ENCODE results near the gene RNF10.
"Not testable (repeated sequence)": the region's sequence is repeated elsewhere in the genome, so short reads cannot be mapped to it uniquely, and the experiment has no call there.

RNF10 gene

GRCh38 chr12:120534203-120534702 lies at the start of gene RNF10:
TSS of gene RNF10 (plus strand) at chr12:120534356. CDS start at chr12:120534812, 456 bp downstream.
- DNase-seq, result peak; percentile 90 to 95 (median 93)

GRCh38 chr12:120485961-120486881 lies 47.9 kb upstream of the RNF10 start:
- no peak for DNase-seq

GRCh38 chr12:120487552-120487951 lies 46.6 kb upstream of the RNF10 start:
- not testable (repeated sequence) for DNase-seq

- DNase-seq, result no peak
These were observed 46.0 kb upstream of the RNF10 start for GRCh38 chr12:120488057-120488640.

- DNase-seq, result no peak
These were observed 45.1 kb upstream of the RNF10 start for GRCh38 chr12:120489018-120489417.

GRCh38 chr12:120490325-120490724 lies 43.8 kb upstream of the RNF10 start:
- no peak for DNase-seq

GRCh38 chr12:120490833-120491512 lies 43.2 kb upstream of the RNF10 start:
- no peak for DNase-seq

GRCh38 chr12:120495186-120495730 lies 38.9 kb upstream of the RNF10 start:
- DNase-seq, result no peak

GRCh38 chr12:120495731-120496412 lies 38.3 kb upstream of the RNF10 start, which contains the start of gene DYNLL1:
TSS of gene DYNLL1 (plus strand) at chr12:120496113. CDS start at chr12:120496422, 309 bp downstream.
- peak; percentile 98 to 99 (median 99) for DNase-seq

- peak; percentile 76 to 86 (median 80) for DNase-seq
These were observed 37.5 kb upstream of the RNF10 start for GRCh38 chr12:120496413-120497340.

- no peak for DNase-seq
These were observed 36.5 kb upstream of the RNF10 start for GRCh38 chr12:120497524-120498150.

GRCh38 chr12:120498870-120499515 lies 35.2 kb upstream of the RNF10 start:
- DNase-seq, result no peak

GRCh38 chr12:120500581-120500980 lies 33.6 kb upstream of the RNF10 start:
- DNase-seq, result no peak

GRCh38 chr12:120504587-120504986 lies 29.6 kb upstream of the RNF10 start:
- no peak for DNase-seq

GRCh38 chr12:120508537-120508936 lies 25.6 kb upstream of the RNF10 start:
- no peak for DNase-seq

- no peak for DNase-seq
These were observed 20.2 kb upstream of the RNF10 start for GRCh38 chr12:120514002-120514401.

- DNase-seq, result no peak
These were observed 18.7 kb upstream of the RNF10 start for GRCh38 chr12:120515496-120515895.

- not testable (repeated sequence) for DNase-seq
These were observed 14.8 kb upstream of the RNF10 start for GRCh38 chr12:120519324-120519723.

- DNase-seq, result no peak
These were observed 11.6 kb upstream of the RNF10 start for GRCh38 chr12:120522568-120522967.

All from suppressor macrophage treated with lipopolysaccharide for 1 hour (primary cell).